Measurements from ENCODE around the gene LCE1B. TPM values are rescaled to one million over a fixed set of nuclear protein-coding genes. Genes with fewer than 3 reads are reported as not detected.

Gene LCE1B
- total RNA-seq, 1 donor from 2014 or later, result not detected

DNA sequence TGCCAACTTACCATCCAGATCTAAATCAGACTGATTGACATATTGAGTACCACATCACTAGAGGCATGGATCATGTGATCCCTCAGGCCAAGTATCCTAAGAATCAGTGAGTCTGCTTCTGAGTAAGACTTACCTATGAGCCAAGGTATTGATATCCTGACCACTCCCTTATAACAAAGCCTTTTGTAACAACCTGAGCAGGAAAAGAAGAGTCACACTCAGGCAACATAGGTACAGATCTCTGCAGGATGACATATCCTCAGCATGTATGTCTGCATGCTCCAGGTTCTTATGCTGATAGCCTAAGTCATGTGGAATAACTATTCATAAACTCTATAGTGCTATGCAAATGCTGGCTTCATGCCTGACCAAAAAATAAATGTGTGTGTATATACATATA, 13.2 kb downstream of the LCE1B start:
- H3K27ac Mint-ChIP-seq, result no peak overlapping the region
- H3K4me3 Mint-ChIP-seq, result no peak overlapping the region
- ATAC-seq (ENCODE audit: low read depth) (no peak), DNase-seq (no peak)
- H3K27me3 Mint-ChIP-seq, result peaks cover 22% of the 10 kb centered on the region
- H3K9me3 Mint-ChIP-seq, result no peaks in the 10 kb centered on the region
- POLR2A ChIA-PET, result no interaction called here
- H3K4me1 Mint-ChIP-seq, result peaks cover 4% of the 10 kb centered on the region
- intact Hi-C loops (cut with micrococcal nuclease), result no loop called here
- TF ChIP-seq, protein P1, sequence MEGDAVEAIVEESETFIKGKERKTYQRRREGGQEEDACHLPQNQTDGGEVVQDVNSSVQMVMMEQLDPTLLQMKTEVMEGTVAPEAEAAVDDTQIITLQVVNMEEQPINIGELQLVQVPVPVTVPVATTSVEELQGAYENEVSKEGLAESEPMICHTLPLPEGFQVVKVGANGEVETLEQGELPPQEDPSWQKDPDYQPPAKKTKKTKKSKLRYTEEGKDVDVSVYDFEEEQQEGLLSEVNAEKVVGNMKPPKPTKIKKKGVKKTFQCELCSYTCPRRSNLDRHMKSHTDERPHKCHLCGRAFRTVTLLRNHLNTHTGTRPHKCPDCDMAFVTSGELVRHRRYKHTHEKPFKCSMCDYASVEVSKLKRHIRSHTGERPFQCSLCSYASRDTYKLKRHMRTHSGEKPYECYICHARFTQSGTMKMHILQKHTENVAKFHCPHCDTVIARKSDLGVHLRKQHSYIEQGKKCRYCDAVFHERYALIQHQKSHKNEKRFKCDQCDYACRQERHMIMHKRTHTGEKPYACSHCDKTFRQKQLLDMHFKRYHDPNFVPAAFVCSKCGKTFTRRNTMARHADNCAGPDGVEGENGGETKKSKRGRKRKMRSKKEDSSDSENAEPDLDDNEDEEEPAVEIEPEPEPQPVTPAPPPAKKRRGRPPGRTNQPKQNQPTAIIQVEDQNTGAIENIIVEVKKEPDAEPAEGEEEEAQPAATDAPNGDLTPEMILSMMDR (IDR thresholded peaks at IDR 0.05), result no peak
- CTCF ChIA-PET, result no interaction called here
- H3K36me3 Mint-ChIP-seq (ENCODE audit: low read depth), result no peaks in the 10 kb centered on the region

DNA sequence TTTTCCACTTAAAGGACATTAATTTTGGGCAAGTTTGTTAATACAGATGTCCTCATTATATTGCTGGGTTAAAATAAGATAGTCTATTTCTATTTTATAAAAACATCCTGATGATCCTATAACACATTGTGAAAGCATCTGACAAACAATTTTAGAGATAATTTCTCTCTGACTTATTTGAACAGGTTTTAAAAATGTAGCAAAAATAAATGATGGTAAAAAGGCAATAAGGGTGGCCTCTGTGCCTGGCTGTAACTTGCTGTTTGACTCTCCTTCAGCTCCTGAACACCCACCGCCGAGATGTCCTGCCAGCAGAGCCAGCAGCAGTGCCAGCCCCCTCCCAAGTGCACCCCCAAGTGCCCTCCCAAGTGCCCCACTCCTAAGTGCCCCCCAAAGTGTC, 15.4 kb downstream of the LCE1B start, which contains the start of gene LCE1A:
Gene LCE1A (plus strand): TSS at position 301 of the 400 bp plus-strand sequence. CDS start 0 bp downstream, at position 301.
- H3K9me3 Mint-ChIP-seq, result no peaks in the 10 kb centered on the region
- H3K27ac Mint-ChIP-seq, result no peak within 1 kb of the TSS
- TF ChIP-seq, protein P1 (IDR thresholded peaks at IDR 0.05), result no peak
- ChIA-PET CTCF (no interaction called here), POLR2A (no interaction called here)
- peaks cover 28% of the 10 kb centered on the region for H3K27me3 Mint-ChIP-seq
- ATAC-seq (ENCODE audit: low read depth) (no peak), DNase-seq (no peak)
- no peak within 1 kb of the TSS for H3K4me3 Mint-ChIP-seq
- no peaks in the 10 kb centered on the region for H3K4me1 Mint-ChIP-seq
- H3K36me3 Mint-ChIP-seq (ENCODE audit: low read depth), result no peaks in the 10 kb centered on the region
- intact Hi-C loops (cut with micrococcal nuclease), result no loop called here

DNA sequence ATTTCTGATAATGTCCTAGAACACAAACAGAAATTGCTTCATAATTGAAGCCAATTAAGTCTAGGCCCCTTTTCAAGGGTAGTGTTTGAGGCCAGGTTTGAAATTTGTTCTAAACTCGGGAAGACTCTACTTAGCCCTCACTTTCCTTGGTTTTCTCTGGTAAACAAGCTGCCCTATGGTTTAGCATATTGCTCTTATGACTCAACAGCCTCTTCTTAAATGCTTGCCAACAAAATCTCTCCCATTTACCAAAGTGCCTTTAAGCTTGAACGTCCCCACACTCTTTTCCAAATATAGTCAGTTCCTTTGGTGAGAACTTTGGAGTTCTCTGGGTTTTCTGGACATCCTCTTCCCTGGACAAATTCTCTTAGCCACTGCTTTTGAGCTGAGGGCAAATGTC, 25.1 kb downstream of the LCE1B start:
- ChIA-PET POLR2A (no interaction called here), CTCF (no interaction called here)
- TF ChIP-seq, protein P1 (IDR thresholded peaks at IDR 0.05), result no peak
- Mint-ChIP-seq H3K27me3 (peaks cover 8% of the 10 kb centered on the region), H3K27ac (no peak overlapping the region), H3K36me3 (ENCODE audit: low read depth) (no peaks in the 10 kb centered on the region), H3K4me3 (no peak overlapping the region), H3K9me3 (no peaks in the 10 kb centered on the region), H3K4me1 (no peaks in the 10 kb centered on the region)
- intact Hi-C loops (cut with micrococcal nuclease), result no loop called here
- DNase-seq (no peak), ATAC-seq (ENCODE audit: low read depth) (no peak)

DNA sequence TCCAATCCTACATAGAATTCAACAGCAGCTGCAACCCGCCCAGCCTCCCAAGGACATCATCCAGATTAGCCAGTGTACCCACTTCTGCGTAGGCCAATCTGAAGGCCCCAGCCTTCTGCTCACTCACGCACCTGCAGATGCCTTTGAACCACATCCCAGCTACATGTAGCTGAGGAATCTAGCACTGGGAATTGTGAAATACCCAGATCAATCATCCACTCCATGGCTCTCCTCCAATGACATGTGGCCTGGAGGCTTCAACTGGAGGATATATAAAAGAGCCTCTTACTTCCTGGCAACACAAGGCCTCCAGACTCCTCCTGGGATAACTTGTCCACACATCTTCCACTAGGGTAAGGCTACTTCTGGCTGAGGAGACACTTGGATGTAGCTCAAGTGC, 30.8 kb downstream of the LCE1B start, which contains the start of gene LCE6A:
Gene LCE6A (plus strand): TSS at position 301 of the 400 bp plus-strand sequence. CDS start 665 bp downstream, outside the sequence.
- no peak within 1 kb of the TSS for H3K27ac Mint-ChIP-seq
- H3K36me3 Mint-ChIP-seq (ENCODE audit: low read depth), result no peaks in the 10 kb centered on the region
- no peak for ATAC-seq (ENCODE audit: low read depth)
- H3K9me3 Mint-ChIP-seq, result no peaks in the 10 kb centered on the region
- DNase-seq, result no peak
- TF ChIP-seq, protein P1 (IDR thresholded peaks at IDR 0.05), result no peak
- ChIA-PET CTCF (no interaction called here), POLR2A (no interaction called here)
- no peaks in the 10 kb centered on the region for H3K4me1 Mint-ChIP-seq
- H3K4me3 Mint-ChIP-seq, result no peak within 1 kb of the TSS
- intact Hi-C loops (cut with micrococcal nuclease), result no loop called here
- H3K27me3 Mint-ChIP-seq, result peaks cover 18% of the 10 kb centered on the region

DNA sequence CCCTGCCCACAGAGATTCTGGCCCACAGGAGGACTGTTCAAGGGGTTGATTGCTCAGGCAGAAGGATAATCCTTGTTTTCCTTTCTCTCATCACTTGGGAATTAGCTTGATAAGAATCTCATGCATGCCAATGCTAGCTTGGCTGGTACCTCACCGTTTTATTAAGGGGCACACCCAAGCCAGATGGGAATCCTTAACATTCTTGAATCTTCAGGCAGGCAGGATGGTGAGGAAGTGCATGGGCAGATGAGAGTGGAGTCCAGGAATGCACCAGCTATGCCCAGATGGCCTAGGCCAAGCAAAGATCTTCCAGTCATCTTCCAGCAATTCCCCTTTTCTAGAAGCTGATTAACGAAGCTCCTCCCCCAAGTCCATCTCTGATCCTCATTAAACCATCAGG, 43.9 kb downstream of the LCE1B start:
- ChIA-PET POLR2A (no interaction called here), CTCF (interaction anchor here (1.3 kb wide), 1 partner anchor 15 kb away, joined by 3 read pairs; no protein-coding TSS in a partner anchor)
- TF ChIP-seq, protein P1 (IDR thresholded peaks at IDR 0.05), result no peak
- intact Hi-C loops (cut with micrococcal nuclease), result no loop called here
- H3K27ac Mint-ChIP-seq, result no peak overlapping the region
- no peak for ATAC-seq (ENCODE audit: low read depth)
- H3K9me3 Mint-ChIP-seq, result no peaks in the 10 kb centered on the region
- H3K36me3 Mint-ChIP-seq (ENCODE audit: low read depth), result no peaks in the 10 kb centered on the region
- H3K4me3 Mint-ChIP-seq, result no peak overlapping the region
- H3K4me1 Mint-ChIP-seq, result no peaks in the 10 kb centered on the region
- peaks cover 5% of the 10 kb centered on the region for H3K27me3 Mint-ChIP-seq
- no peak for DNase-seq

Measured in activated B cell treated with CpG ODN at 0.5 μM for 24 hours (primary cell).